ENCODE measurements around the gene APPL2. TPM values are rescaled to one million over a fixed set of nuclear protein-coding genes. Genes with fewer than 3 reads are reported as not detected.

APPL2 gene
- total and polyA plus RNA-seq, 2 of the 13 experiments (the other 11 are each of a cell fraction or from before 2014, with no cell fraction given): 9.9 to 11.1 TPM

DNA sequence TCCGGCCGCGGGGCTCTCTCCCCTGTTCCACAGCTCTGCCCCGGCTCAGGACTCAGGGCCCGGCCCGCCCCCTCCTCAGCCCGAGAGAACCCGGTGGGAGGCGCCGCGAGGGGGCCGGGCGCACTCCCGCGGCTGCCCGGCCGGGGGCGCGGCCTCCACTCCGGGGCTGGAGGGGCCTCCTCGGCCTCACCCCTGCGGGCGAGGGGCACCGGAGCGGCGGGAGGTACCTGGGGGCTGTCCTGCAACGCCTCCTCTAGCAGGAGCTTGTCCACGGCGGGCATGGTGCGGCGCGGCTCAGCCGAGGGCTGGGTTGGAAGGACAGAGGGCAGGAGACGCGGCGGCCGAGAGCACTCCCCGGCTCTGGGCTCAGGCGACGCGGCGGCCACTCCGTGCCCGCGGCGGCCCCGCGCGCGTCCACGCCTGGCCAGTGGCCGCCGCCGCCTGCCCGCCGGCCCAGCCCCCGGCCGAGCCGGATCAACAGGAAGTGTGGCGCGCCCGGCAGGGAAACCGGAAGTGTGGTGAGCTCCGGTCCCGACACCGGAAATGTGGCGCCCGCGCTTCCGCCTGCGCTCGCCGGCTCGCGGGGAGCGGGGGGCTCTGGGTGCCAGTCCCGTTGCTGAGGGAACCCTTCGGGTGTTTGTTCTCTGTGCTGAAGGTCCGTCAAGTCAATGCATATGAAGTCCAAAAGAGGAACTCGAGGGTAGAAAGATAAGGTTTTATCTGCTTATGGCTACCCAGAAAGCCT lies at the start of gene APPL2 (continued):
- TF ChIP-seq CCDC6 (CRISPR knock-in tag; IDR thresholded peaks at IDR 0.05) (peak; percentile 55; the same call in 1 of the 2 replicates), ZFX (CRISPR knock-in tag; IDR thresholded peaks at IDR 0.05; ENCODE audit: low read depth) (peak; percentile 98), SUZ12 (IDR thresholded peaks at IDR 0.05; ENCODE audit: low read depth, low read length) (no peak), ZNF230 (CRISPR knock-in tag; IDR thresholded peaks at IDR 0.05) (peak; percentile 75; the same call in 1 of the 2 replicates), ZNF367 (CRISPR knock-in tag; IDR thresholded peaks at IDR 0.05; ENCODE audit: borderline replicate concordance) (0 out of 2 replicates have a peak, but pooled peaks have one; percentile 39), HNRNPL (IDR thresholded peaks at IDR 0.05; ENCODE audit: low read depth, low read length) (peak; percentile 81; the same call in 1 of the 2 replicates), TCF12 (IDR thresholded peaks at IDR 0.05) (no peak), TCF12 (CRISPR knock-in tag; IDR thresholded peaks at IDR 0.05) (no peak), KMT2A (CRISPR knock-in tag; IDR thresholded peaks at IDR 0.05) (0 out of 2 replicates have a peak, but pooled peaks have one; percentile 28), ZMAT3 (CRISPR knock-in tag; conservative IDR thresholded peaks at IDR 0.05) (peak; percentile 64; the same call in 1 of the 2 replicates), HOXA3 (CRISPR knock-in tag; IDR thresholded peaks at IDR 0.05) (peak; percentile 64; the same call in 1 of the 2 replicates), MAZ (IDR thresholded peaks at IDR 0.05; ENCODE audit: borderline replicate concordance, low read depth, low read length) (peak; percentile 36; the same call in 1 of the 2 replicates), MAZ (CRISPR knock-in tag; IDR thresholded peaks at IDR 0.05; ENCODE audit: low read depth) (peak; percentile 65; the same call in 1 of the 2 replicates), ZSCAN20 (CRISPR knock-in tag; IDR thresholded peaks at IDR 0.05; ENCODE audit: borderline replicate concordance) (no peak), CREM (IDR thresholded peaks at IDR 0.05) (0 out of 2 replicates have a peak, but pooled peaks have one; percentile 36), CREM (CRISPR knock-in tag; IDR thresholded peaks at IDR 0.05) (no peak), ZNF382 (CRISPR knock-in tag; IDR thresholded peaks at IDR 0.05; ENCODE audit: borderline replicate concordance) (no peak), ZC3H13 (CRISPR knock-in tag; IDR thresholded peaks at IDR 0.05) (peak; percentile 71), HDAC1 (CRISPR knock-in tag; IDR thresholded peaks at IDR 0.05) (peak; percentile 67; the same call in 1 of the 2 replicates), POLR2AphosphoS5 (IDR thresholded peaks at IDR 0.05; ENCODE audit: low read depth, low read length) (peak; percentile 87), SAP130 (CRISPR knock-in tag; IDR thresholded peaks at IDR 0.05; ENCODE audit: low read depth) (peak; percentile 83)
- TF ChIP-seq, protein P1, sequence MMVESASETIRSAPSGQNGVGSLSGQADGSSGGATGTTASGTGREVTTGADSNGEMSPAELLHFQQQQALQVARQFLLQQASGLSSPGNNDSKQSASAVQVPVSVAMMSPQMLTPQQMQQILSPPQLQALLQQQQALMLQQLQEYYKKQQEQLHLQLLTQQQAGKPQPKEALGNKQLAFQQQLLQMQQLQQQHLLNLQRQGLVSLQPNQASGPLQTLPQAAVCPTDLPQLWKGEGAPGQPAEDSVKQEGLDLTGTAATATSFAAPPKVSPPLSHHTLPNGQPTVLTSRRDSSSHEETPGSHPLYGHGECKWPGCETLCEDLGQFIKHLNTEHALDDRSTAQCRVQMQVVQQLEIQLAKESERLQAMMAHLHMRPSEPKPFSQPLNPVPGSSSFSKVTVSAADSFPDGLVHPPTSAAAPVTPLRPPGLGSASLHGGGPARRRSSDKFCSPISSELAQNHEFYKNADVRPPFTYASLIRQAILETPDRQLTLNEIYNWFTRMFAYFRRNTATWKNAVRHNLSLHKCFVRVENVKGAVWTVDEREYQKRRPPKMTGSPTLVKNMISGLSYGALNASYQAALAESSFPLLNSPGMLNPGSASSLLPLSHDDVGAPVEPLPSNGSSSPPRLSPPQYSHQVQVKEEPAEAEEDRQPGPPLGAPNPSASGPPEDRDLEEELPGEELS (CRISPR knock-in tag; IDR thresholded peaks at IDR 0.05): peak; percentile 35; the same call in 1 of the 2 replicates
- TF ChIP-seq, protein P2, sequence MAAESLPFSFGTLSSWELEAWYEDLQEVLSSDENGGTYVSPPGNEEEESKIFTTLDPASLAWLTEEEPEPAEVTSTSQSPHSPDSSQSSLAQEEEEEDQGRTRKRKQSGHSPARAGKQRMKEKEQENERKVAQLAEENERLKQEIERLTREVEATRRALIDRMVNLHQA (CRISPR knock-in tag; IDR thresholded peaks at IDR 0.05): no peak
- TF ChIP-seq, protein P3, sequence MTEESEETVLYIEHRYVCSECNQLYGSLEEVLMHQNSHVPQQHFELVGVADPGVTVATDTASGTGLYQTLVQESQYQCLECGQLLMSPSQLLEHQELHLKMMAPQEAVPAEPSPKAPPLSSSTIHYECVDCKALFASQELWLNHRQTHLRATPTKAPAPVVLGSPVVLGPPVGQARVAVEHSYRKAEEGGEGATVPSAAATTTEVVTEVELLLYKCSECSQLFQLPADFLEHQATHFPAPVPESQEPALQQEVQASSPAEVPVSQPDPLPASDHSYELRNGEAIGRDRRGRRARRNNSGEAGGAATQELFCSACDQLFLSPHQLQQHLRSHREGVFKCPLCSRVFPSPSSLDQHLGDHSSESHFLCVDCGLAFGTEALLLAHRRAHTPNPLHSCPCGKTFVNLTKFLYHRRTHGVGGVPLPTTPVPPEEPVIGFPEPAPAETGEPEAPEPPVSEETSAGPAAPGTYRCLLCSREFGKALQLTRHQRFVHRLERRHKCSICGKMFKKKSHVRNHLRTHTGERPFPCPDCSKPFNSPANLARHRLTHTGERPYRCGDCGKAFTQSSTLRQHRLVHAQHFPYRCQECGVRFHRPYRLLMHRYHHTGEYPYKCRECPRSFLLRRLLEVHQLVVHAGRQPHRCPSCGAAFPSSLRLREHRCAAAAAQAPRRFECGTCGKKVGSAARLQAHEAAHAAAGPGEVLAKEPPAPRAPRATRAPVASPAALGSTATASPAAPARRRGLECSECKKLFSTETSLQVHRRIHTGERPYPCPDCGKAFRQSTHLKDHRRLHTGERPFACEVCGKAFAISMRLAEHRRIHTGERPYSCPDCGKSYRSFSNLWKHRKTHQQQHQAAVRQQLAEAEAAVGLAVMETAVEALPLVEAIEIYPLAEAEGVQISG (CRISPR knock-in tag; IDR thresholded peaks at IDR 0.05): peak; percentile 91
- TF ChIP-seq, protein P4, sequence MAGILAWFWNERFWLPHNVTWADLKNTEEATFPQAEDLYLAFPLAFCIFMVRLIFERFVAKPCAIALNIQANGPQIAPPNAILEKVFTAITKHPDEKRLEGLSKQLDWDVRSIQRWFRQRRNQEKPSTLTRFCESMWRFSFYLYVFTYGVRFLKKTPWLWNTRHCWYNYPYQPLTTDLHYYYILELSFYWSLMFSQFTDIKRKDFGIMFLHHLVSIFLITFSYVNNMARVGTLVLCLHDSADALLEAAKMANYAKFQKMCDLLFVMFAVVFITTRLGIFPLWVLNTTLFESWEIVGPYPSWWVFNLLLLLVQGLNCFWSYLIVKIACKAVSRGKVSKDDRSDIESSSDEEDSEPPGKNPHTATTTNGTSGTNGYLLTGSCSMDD (CRISPR knock-in tag; IDR thresholded peaks at IDR 0.05): no peak
